Right lobe of liver (tissue), 4 donors: ENCODE measurements around the gene WIPF2.

Experiments used
- POLR2A ChIP-seq: fragments of 450-650 bp; IDR thresholded peaks from one replicate; pipeline ENCODE4 v1.6.1; 2017; ENCODE audit warnings: antibody characterized with exemption, mild to moderate bottlenecking
- TF ChIP-seq, protein P1 (sequence below), 4 donors: fragments of 200-600 bp in 3 of 4; fragments of 450-650 bp in 1 of 4; IDR thresholded peaks; one replicate each; pipeline versions ENCODE4 v1.5.1 to v1.8.0; 2016 to 2022; ENCODE audit warnings: antibody characterized with exemption in 4 of 4, mild to moderate bottlenecking in 2 of 4
- donor health status: DM: no; HTN: no; CAD: no.
- donor health status: DM: no; HTN: no; CAD: no.
- donor health status: DM: no; HTN: yes; CAD: no.

DNA sequence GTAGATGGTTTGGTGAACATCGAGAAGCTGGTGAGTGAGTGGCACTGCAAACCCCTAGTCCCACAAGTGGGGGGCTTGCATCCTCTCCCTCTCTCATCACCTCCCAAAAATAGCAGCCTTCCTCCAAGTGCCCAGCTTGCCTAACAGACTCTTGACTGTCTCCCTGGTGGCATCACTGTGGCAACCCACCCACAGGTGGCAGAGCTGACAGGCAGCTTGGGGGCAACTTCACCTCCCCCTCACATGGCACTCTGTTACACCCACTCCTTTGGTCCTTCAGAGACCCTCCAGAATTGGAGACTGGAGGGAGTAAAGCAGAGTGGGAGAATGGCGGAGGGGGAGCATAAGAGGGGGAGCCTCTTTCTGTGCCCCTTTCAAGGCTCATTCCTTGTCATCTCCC, 26.1 kb upstream of the WIPF2 start:
- no peak for TF ChIP-seq POLR2A
- TF ChIP-seq, protein P1, sequence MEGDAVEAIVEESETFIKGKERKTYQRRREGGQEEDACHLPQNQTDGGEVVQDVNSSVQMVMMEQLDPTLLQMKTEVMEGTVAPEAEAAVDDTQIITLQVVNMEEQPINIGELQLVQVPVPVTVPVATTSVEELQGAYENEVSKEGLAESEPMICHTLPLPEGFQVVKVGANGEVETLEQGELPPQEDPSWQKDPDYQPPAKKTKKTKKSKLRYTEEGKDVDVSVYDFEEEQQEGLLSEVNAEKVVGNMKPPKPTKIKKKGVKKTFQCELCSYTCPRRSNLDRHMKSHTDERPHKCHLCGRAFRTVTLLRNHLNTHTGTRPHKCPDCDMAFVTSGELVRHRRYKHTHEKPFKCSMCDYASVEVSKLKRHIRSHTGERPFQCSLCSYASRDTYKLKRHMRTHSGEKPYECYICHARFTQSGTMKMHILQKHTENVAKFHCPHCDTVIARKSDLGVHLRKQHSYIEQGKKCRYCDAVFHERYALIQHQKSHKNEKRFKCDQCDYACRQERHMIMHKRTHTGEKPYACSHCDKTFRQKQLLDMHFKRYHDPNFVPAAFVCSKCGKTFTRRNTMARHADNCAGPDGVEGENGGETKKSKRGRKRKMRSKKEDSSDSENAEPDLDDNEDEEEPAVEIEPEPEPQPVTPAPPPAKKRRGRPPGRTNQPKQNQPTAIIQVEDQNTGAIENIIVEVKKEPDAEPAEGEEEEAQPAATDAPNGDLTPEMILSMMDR (IDR thresholded peaks at IDR 0.05), result no peak
